LNCaP clone FGC (cell line): ENCODE results near the gene APBB2.
"Not testable (repeated sequence)": the region's sequence is repeated elsewhere in the genome, so short reads cannot be mapped to it uniquely, and the experiment has no call there.

Experiments used
- DNase-seq: peaks from one replicate; pipeline ENCODE4 v3.0.0-alpha.2; 2011; ENCODE audit warnings: low read depth
- H3K4me3 ChIP-seq: 2 replicates; pipeline ENCODE4 v1.5.1; 2011; ENCODE audit warnings: mild to moderate bottlenecking, low read depth, low read length, control low read depth
- TF ChIP-seq, protein P1 (sequence below): IDR thresholded peaks from 2 replicates; pipeline ENCODE4 v1.5.1; 2012; ENCODE audit warnings: mild to moderate bottlenecking; ENCODE audit not compliant: control insufficient read depth, insufficient read depth; ENCODE audit errors: extremely low read depth

APBB2 gene

GRCh38 chr4:40924793-40925117 is 289.6 kb downstream of the APBB2 start:
- TF ChIP-seq, protein P1, sequence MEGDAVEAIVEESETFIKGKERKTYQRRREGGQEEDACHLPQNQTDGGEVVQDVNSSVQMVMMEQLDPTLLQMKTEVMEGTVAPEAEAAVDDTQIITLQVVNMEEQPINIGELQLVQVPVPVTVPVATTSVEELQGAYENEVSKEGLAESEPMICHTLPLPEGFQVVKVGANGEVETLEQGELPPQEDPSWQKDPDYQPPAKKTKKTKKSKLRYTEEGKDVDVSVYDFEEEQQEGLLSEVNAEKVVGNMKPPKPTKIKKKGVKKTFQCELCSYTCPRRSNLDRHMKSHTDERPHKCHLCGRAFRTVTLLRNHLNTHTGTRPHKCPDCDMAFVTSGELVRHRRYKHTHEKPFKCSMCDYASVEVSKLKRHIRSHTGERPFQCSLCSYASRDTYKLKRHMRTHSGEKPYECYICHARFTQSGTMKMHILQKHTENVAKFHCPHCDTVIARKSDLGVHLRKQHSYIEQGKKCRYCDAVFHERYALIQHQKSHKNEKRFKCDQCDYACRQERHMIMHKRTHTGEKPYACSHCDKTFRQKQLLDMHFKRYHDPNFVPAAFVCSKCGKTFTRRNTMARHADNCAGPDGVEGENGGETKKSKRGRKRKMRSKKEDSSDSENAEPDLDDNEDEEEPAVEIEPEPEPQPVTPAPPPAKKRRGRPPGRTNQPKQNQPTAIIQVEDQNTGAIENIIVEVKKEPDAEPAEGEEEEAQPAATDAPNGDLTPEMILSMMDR = no peak
- H3K4me3 ChIP-seq = no peak overlapping the region
- DNase-seq = no peak

- TF ChIP-seq, protein P1 = peak; percentile 78
- no peak overlapping the region for H3K4me3 ChIP-seq
- no peak for DNase-seq
Observed at GRCh38 chr4:40924096-40924792, 290.1 kb downstream of the APBB2 start.

DNA sequence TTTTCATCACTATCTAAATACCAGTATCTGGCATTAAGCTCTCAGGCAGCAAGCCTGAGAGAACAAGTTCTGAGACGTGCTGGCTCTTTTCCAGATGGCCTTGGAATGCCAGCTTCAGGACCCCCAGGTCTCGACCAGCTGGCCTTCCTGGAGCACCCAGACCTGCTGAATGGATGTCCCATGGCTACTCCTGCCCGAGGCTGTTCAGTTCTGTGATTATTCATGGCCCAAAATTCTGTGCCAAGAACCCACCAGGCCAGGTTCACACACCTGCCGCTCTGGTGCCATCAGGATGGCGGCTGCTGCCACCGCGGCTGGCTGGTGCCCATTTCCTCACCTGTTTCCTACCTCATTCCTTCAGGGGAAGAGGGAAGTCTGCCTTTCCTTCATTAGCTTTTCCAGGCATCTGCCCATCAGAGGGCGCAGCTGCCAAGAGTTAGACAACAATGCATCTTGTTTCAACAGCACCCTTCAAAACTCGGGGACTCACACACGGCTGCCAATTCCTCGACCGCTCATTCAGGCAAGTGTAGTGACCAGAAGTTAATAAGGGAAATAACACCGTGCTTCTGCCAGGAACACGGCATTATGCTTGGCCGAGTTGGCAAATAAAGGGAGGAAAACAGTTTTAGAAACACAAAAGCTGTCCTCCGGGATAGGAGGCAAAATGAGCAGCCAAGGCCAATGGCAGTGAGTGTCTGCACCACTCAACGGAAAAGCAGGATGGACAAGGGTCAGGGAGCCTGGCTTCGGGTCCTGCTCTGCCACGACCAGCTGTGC is 290.8 kb downstream of the APBB2 start:
- no peak overlapping the region for H3K4me3 ChIP-seq
- TF ChIP-seq, protein P1 = peak; percentile 16; the same call in 1 of the 2 replicates
- DNase-seq = no peak

DNA sequence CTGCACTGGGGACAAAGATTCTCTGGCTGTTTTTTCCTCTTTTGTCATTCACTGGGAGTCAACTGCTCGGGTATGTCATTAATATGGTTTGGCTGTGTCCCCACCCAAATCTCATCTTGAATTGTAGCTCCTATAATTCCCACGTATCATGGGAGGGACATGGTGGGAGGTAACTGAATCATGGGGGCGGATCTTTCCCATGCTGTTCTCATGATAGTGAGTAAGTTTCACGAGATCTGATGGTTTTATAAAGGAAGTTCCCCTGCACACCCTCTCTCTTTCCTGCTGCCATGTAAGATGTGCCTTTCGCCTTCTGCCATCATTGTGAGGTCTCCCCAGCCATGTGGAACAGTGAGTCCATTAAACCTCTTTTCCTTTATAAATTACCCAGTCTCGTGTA is 294.4 kb downstream of the APBB2 start:
- not testable (repeated sequence) for H3K4me3 ChIP-seq, DNase-seq

GRCh38 chr4:40918330-40918729 is 296.0 kb downstream of the APBB2 start:
- H3K4me3 ChIP-seq = no peak overlapping the region
- TF ChIP-seq, protein P1 = no peak
- peak; percentile 88 for DNase-seq

- TF ChIP-seq, protein P1 = peak; percentile 37
- DNase-seq = no peak
- H3K4me3 ChIP-seq = no peak overlapping the region
Observed at GRCh38 chr4:40916880-40917279, 297.5 kb downstream of the APBB2 start.

DNA sequence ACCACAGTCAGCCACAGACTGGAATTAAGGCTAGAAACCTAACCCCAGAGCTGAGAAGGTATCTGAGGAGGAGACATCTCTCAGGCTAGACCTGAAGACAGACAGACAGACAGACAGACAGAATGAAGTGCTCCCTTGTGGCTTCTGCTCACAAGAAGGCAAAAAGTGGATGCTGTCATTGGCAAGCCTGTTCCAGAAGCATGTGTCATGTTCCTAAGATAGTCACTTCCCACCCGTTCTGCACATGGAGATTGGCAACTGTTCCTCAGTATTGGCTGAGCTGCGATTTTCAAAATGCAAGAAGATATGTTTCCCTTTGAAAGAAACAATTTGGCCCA is 298.2 kb downstream of the APBB2 start:
- H3K4me3 ChIP-seq = no peak overlapping the region
- DNase-seq = no peak
- TF ChIP-seq, protein P1 = no peak
